NCI-H1092 (cell line): ENCODE measurements around the gene ADGRB2.

ENCODE experiments used
- DNase-seq: peaks from one replicate; lab custom pipeline; 2025; lab: John Stamatoyannopoulos, UW

ADGRB2 gene

DNA sequence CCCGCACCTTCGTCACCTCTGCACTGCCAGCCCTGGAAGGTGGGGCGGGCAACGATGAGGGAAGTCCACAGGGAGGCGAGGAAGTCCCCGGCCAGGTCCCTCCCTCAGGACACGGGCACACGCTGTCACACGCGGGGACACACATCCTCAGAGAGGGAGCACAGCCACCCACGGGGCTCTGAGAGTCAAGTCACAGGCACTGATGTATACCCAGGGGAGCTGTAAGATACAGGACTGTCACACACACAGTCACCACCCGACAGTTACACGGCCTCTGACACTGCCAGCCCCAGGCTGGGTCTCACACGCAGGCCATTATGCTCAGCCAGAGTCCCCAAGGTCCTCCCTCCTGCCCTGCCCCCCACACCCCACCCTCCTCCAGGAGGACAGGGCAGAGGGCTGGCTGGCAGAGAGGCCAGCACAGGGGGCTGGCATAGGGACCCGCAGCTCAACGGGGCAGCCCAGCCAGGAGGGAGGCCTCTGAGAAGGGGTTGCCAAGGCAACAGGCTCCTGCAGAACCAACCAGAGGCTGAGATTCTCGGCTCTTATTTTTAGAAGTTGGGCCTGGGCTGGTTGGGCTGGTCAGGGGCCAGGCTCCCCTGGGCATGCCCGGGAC lies 17.7 kb upstream of the ADGRB2 start:
- DNase-seq = no peak

DNA sequence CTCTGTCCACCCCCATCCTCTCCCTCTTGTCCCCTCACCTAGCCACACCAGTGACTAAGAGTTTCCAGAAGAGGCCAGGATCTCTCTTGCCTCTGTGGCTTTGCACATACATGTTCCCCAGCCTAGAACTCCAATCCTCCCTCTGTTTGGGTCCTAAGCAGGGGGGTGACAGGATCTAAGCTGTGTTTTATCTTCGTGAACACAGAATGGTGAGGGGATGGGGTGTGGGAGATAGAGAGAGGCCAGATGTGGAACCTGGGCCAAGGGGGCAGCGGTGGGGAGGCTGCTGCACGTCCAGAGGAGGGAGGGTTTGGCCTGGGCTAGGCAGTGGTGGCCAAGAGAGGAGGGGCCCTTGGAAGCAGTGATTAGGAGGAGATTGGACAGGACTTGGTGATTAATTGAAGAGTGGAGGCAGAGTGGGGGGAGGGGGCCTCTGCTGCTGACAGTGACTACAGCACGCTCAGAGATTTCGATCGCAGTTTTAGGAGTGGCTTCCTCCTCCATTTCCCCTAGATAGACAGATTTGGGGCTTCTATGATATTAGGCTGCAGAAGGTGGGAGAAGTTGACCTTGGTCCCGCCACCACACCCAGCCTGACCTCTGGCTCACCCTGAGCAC lies 17.1 kb upstream of the ADGRB2 start:
- no peak for DNase-seq

DNA sequence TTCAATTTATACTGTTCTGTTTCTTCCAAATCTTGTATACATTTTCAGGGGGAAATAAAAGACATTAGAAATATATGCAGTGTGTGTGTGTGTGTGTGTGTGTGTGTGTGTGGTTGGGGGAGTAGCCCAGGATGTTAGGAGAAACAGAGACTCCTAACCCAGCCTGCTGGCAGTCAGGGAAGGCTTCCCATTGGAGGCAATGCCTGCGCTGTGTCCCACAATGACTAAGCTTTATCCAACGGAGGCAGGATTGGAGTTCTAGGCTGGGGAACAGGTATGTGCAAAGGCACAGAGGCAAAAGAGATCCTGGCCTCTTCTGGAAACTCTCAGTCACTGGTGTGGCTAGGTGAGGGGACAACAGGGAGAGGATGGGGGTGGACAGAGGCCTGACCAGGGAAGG lies 16.5 kb upstream of the ADGRB2 start:
- DNase-seq = no peak

DNA sequence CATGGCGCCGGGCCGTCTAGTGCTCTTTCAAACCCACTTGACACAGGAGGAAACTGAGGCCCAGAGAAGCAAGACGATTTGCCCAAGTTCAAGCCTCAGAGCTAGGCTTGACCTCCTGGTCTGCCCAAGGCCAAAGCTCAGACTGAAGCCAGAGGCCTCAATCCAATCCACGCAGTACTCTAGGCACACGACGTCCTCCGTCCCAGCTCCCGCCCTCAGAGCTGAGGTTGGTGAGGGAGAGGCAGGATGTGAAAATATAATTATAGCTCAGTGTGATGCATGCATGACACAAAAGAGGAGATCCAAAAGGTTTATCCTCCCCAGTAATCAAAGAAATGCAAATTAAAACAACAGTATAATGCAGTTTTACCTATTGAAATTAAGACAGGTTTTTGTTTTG lies 15.5 kb upstream of the ADGRB2 start:
- no peak for DNase-seq

DNA sequence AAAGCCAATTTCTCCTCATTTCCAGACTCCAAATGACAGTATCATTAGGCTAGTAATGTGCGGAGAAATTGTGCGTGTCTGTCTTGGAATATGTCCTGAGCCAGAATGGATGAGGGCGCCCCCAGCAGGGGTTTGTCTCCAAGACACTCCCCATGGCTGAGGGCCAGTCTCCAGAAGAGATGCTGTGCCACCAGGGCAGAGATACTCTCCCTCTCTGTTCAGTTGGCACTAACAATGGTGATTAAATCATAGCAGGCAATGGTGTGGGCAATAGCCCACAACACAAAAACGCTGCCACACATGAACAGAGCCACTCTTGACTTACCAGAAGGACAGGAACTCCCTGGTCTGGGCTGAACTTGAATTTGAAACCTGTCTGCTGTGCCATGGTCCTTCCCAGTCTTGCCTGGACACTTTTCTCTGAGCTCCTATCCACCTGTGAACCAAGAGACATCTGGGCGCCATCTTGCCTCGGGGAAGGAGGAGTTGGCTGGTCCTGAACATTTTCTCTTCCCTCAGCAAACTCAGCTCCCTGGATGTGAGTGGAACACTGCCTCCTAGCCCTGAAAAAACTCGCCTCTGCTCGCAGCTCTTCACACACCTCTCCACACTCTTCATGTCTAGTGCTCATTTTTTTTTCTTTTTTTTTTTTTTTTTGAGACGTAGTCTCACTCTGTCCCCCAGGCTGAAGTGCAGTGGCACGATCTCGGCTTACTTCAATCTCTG lies 14.8 kb upstream of the ADGRB2 start:
- DNase-seq = no peak

DNA sequence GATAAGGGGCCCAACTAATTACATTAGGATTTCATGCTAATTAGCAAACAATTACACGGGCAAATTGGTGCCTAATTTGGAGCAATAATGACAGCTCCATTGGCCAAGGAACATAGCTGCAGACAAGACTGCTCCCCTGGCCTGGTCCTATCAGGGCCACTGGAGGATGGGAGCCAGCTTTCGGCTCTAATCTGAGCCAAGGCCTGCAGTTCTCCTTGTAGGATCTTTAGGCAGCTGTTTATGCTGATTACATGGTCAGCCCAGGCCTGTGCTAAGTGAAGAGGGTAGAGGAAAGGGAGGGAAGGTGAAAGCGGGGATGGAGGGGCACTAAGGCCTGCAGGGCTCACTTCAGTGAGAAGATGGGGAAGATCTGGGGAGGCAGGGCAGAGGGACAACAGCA lies 12.4 kb upstream of the ADGRB2 start:
- no peak for DNase-seq

DNA sequence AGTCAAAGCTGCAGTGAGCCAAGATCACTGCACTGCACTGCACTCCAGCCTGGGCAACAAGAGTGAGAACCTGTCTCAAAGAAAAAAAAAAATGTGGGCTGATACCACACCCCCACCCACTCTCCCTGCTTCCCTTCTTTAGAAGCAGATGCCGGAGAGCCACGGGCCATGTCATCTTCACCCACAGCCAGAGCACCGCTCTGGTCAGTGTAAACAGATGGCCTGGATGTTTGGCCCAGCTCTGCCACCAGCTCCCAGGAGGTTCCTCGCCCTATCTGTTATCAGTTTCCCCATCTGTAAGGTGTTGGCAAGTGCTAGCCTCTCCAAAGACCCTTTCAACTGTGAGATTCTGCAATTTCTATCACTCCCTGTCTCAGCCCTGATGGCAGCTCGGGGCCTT lies 11.9 kb upstream of the ADGRB2 start:
- DNase-seq = no peak

DNA sequence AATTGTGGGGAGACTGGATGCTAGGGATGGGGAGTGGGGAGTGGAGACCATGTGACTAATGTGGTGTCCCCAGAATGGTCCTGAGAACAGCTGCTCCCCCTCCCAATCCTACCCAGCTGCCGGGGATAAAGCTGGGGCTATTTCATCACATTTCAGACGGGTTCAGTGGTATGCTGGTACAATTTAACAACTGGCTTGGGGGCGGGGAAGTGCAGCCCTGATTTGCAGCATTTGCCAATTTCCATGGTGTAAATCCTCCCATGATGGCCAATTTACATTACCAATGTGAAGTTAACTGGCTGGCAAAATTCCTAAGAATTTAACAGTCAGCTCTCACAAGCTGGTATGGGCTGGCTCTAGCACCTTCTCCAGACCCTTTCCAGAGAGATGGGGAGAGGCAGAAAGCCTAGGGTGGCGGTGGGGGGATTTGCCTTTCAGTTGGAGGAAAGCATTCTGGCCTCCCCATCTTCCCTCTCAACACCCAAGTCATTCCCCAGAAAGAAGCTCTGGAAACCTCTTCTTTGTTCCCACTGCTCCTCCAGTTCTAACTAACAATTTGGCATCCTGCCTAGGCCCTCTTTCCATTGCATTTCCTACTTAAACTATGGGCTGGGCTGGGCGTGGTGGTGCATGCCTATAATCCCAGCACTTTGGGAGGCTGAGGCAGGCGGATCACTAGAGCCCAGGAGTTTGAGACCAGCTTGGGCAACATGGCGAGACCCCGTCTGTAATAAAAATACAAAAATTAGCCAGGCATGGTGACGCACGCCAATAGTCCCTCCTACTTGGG lies 11.3 kb upstream of the ADGRB2 start:
- DNase-seq = no peak

DNA sequence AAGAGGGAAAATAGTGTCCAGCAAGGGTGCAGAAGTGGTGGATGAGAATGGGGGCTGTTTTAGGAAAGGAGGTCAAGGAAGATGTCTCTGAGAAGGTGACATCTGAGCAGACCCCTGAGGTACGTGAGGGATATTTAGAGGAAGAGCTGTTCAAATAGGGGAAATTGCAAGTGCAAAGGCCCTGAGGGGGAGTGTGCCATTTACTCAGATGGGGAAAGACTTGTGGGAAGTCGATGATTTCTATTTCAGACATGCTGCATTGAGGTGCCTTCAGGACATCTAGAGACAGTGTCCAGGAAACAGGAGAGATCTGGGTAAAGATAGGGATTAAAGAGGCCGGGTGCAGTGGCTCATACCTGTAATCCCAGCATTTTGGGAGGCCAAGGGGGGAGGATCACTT lies 10.4 kb upstream of the ADGRB2 start:
- no peak for DNase-seq

DNA sequence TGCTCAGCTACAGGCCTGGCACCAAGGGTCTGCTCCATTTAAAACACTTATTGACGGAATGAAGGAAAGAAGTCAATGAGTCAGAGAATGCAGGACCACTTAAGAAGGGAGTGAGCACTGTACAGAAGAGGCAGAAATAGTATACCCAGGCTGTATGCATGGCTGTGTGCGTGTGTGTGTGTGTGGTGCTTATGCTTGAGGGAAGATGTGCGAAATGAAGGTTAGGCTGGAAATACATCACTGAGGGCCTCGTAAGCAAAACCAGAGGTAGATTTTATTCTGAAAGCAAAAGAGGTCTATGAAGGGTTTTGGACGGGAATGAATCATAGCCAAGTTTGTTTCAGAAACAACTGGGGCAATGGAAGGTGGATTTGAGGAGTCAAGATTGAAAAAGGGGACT lies 9.7 kb upstream of the ADGRB2 start:
- DNase-seq = no peak

DNA sequence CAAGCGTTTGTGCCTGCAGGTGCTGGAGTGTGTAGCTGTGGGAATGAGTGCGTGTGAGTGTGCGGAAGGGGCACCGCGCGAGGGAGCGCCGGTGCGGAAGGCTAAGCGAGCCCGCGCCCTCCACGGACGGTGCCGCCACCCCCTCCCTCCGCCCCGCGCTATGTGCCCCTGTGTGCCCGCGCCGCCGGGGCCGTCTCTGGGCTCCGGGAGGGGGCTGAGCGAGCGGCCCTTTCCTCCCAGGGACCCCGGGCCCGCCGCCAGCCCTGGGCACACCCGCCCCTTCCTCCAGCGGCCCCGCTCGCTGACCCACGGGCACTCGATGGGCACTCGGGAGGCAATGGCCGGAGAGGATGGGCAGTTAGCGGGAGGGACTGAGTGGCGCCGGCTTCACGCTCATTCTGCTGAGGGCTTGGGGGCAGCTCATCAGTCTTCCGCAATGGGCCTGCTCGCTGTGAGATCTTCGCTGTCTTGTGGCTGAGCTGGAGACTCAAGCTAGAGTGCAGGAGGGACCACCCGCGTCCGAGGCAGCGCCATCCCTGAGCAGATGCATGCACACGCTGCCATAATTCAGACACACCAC lies 8.6 kb upstream of the ADGRB2 start:
- no peak for DNase-seq

DNA sequence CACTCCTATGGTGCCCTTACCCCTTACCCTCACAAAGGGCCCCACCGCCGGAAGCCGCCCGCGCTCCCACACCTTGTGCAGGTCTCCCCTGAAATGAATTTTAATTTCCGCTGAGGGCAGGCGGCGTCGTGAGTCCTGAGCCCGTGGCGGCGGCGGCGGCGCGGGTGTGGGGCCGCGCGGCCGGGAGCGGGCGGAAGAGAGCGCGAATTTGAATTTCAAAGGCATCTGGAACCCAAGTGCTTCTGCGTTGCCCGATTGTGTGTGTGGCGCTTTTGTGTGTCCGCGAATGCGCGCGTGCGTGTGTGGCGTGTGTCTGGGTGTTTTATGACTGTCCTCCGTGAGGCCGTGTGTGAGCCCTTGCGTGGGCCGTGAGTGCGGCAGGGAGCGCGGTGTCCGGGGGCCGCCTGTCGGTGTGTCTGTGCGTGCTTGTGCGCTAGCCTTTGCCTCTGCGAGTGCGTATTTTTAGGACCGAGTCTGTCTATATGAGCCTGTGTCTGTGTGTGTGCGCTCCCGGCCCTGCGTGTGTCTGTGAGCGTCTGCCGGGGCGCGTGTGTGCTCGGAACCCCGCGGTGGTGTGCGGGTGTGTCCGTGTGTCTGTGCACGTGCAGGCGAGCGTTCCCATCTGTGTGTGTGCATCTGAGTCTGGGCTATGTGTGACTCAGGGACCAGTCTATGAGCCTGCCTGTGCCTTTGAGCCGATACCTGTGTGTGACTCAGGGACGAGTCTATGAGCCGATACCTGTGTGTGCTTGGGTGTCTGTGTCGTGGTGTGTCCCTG lies 7.9 kb upstream of the ADGRB2 start:
- DNase-seq = no peak

DNA sequence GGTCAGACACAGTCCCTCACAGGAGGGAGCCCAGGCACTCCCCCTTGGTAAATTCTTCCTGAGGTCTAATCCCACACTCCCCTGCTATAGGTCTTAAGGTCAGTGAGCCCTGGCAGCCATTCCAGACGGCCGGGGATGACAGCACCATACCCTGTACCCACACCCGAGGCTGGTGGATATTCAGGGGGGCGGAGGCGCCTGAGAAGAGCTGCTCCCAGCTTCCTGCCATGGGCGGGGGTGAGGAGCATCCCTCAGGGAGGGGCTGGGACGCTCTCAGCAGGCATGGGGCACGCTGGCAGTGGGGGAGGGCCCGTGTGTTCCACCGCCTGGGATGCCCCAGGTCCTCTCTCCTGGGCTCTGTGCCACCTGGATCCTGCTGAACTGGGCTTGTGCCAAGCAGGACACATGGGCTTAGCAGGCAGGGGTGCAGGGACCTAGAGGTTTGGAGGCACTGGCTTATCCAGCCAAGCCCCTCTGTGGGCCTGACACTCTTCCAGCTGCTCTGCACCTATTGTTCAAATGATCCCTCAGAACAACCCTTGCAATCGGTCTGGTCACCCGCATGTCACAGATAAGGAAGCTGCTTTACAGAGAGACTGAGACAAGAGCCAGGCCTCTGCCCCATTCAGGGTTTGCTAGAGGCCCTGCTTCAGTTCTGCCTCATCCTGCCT lies 5.7 kb upstream of the ADGRB2 start:
- DNase-seq = peak; percentile 83

DNA sequence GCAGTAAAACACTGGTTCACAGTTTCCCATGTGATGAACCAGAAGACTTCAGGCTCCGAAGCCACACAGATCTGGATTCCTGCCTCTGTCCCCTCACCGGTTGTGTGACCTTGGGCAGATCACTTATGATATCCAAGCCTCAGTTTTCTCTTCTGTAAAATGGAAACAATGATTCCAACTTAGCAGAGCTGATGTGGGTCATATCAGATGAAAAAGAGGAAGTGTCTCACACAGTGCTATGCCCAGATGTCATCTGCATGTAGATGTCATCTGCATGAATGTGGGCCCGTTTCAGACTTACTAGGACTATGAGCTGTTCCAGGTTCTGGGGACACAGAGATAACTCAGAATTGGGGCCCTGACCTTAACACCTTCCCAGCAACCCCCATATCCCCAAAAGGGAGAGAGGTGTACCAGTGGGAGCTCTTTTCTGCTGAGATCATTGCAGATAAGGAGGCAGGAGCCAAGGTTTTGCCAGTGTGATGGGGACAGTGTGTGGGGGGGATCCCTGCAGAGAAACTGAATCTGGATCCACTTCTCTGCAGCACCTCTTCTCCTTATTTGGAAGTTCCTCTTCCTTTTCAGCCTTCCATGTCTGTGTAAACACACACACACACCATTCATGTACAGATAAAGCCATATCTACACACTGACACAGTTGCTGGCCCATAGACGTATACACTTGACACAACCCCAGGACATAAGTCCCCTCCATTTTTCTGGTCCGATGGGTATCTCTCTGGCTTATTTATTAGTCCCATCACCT lies 5.0 kb upstream of the ADGRB2 start:
- no peak for DNase-seq

DNA sequence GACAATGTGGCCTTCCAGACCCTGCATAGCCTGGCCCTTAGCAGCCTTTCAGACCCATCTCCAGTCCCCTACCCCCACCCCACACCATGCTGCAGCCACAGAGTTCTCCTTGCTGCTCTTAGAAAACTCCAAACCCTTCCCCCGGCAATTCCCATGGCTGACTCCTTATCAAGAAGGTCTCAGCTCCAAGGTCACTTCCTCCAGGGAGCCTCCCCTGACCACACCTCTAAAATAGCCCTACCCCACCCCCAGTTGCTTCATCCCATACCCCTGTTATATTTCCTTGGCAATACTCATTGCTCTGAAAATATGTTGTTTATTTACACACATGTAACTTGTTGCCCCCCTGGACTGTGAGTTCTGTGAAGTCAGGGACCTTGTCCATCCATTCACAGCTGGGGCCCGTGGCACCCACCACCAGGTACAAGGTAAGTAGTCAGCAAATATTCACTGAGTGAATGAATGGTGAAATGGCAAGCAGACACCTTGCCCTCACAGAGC lies 4.3 kb upstream of the ADGRB2 start:
- no peak for DNase-seq

DNA sequence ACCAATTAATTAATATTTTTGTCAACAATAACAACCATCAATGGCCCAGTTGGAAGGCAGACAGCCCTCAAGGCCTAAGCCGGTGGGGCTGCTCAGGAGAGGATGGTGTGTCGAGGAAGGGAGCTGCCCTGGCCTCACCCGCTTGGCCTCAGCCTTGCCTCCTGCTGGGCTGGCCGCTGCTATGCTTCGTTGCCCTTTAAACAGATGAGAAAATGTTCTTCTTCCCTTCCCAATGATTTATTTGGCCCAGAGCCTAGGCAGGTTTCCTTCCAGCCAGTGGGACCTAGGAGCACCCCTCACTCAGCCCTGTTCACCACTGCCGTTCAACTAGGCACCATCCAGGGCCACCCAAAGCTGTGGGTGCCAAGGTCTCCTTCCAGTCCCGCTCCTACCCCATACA lies 3.1 kb upstream of the ADGRB2 start:
- no peak for DNase-seq

DNA sequence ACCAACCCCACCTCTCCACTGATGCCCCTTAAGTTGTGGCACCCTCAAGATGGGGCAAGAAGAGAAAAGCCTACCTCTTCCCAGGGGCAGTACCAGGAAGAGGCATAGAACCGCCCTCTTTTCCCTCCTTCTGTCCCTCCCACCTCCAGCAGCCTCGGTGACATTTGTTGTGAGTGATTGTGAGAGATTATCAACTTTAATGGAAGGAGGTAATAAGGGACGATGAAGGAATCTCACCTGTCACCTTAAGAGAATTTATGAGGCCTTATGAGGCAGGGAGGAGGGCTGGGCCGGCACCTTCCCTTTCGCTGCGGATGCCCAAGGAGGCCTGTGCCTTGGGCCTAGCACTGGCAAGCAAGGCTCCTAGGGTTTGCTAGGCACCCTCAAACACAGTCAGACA lies 1.4 kb upstream of the ADGRB2 start:
- DNase-seq = no peak

DNA sequence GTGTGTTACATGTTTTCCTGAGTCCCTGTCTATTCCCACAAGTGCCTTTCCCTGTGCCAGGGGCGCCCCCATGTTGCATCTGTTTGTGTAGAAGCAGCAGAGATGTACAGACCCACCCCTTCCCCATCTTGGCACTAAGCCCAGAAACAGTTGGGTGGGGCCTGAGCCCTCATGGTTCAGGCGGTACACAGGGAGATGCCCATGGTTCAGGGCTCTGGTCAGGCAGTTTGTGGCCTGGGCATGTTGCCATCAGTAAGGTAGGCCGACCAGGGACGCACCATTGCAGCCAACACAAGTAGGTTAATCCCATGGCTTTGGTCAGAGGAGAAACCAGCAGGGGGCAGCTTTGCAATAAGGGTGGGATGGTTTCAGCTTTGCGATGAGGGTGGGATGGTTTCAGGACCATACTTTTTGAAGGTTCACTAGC lies 914 bp upstream of the ADGRB2 start:
- peak; percentile 47 for DNase-seq

DNA sequence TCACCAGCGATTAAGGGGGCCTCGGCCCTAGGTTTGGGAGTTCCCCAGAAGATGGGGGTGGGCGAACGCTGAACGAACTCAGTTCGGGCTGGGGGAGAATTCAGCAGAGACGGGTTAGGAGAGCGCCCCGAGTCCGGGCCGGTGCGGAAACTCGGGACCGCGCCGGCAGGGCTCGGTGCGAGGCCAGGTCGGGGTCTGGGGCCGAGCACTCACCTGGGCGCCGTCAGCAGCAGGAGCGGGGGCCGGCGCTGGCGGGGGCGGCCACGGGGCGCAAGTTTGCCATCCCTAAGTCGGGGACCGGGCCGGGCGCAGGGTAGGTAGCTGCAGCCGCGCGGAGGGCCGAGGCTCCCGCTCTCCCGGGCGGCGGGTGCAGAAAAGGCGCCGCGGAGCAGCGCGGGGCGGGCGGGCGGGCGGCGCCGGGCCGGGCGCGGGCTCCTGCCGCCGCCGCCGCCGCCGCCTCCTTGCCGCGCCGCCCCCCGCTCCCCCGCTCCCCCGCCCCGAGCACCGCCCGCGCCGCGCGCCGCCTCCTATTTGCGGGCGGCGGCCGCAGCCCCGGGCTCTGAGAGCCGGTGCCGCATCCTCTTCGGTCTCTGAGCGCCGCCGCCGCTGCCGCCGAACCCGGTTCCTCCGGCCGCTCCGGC lies 349 bp downstream of the ADGRB2 start:
- no peak for DNase-seq
